Suppressor macrophage (primary cell): ENCODE data around the gene C1QTNF5.
"Not testable (repeated sequence)": the region's sequence is repeated elsewhere in the genome, so short reads cannot be mapped to it uniquely, and the experiment has no call there.

Source experiments
- DNase-seq, 4 experiments: peaks; one replicate each; pipeline ENCODE4 v3.0.0-alpha.2; 2020 to 2022
- total RNA-seq, 17 experiments: gene quantifications; one replicate each; lab custom pipeline; 2026; ENCODE audit warnings: mixed read lengths in 6 of 17, inconsistent platforms in 3 of 17; lab: John Stamatoyannopoulos, UW

C1QTNF5 gene
- total RNA-seq: 0 reads per million in 17 experiments

GRCh38 chr11:119340335-119341221 is at the start of gene C1QTNF5:
C1QTNF5 (minus strand) TSS chr11:119340883; CDS start chr11:119340397, 486 bp downstream.
- no peak for DNase-seq

GRCh38 chr11:119389611-119390254 is 49.0 kb upstream of the C1QTNF5 start:
- peak in 1 of 4 experiments; percentile 29 for DNase-seq

GRCh38 chr11:119388103-119388502 is 47.4 kb upstream of the C1QTNF5 start:
- no peak for DNase-seq

- DNase-seq: no peak
Observed at GRCh38 chr11:119384332-119384731, 43.6 kb upstream of the C1QTNF5 start.

GRCh38 chr11:119382513-119382912 is 41.8 kb upstream of the C1QTNF5 start:
- not testable (repeated sequence) for DNase-seq

GRCh38 chr11:119382101-119382500 is 41.4 kb upstream of the C1QTNF5 start:
- no peak for DNase-seq

- DNase-seq: peak; percentile 98 to 99 (median 98)
Observed at GRCh38 chr11:119381181-119381988, 40.7 kb upstream of the C1QTNF5 start, which contains the start of gene USP2. USP2 (minus strand) TSS chr11:119381690; CDS start chr11:119373480, 8,210 bp downstream.

- DNase-seq: peak in 1 of 4 experiments; percentile 23
Observed at GRCh38 chr11:119380827-119381180, 40.1 kb upstream of the C1QTNF5 start.

GRCh38 chr11:119380160-119380826 is 39.6 kb upstream of the C1QTNF5 start:
- no peak for DNase-seq

- DNase-seq: no peak
Observed at GRCh38 chr11:119378851-119379465, 38.3 kb upstream of the C1QTNF5 start.

GRCh38 chr11:119377961-119378667 is 37.4 kb upstream of the C1QTNF5 start:
- no peak for DNase-seq

- DNase-seq: no peak
Observed at GRCh38 chr11:119377112-119377901, 36.6 kb upstream of the C1QTNF5 start.

- DNase-seq: no peak
Observed at GRCh38 chr11:119376197-119376847, 35.6 kb upstream of the C1QTNF5 start.

GRCh38 chr11:119375337-119376196 is 34.9 kb upstream of the C1QTNF5 start:
- DNase-seq: no peak

- DNase-seq: peak in 1 of 4 experiments; percentile 38
Observed at GRCh38 chr11:119374632-119375336, 34.1 kb upstream of the C1QTNF5 start.

GRCh38 chr11:119373921-119374631 is 33.4 kb upstream of the C1QTNF5 start:
- DNase-seq: peak; percentile 78 to 85 (median 84)
